A673 (cell line): ENCODE measurements around the gene TMEM207. TPM values are rescaled to one million over a fixed set of nuclear protein-coding genes. Genes with fewer than 3 reads are reported as not detected.
A peak's percentile ranks its signal among the peaks of the same experiment; 100 is the strongest.

Experiments
- Bru-seq: library from RNA; stranded (reverse); fragments of 400-500 nt; gene quantifications from one replicate; lab custom pipeline; 2021; lab: Mats Ljungman, UMichigan
- BruChase-seq, 2 experiments: library from RNA; stranded (reverse); fragments of 400-500 nt; gene quantifications; one replicate each; lab custom pipeline; 2021; lab: Mats Ljungman, UMichigan
- BruUV-seq: library from RNA; stranded (reverse); fragments of 400-500 nt; replicated peaks from 2 replicates; lab custom pipeline; 2021; lab: Mats Ljungman, UMichigan
- CTCF ChIA-PET: fragments of 300-600 bp; sonication (Branson Sonifier 250); formaldehyde crosslinking; loops from one replicate; lab custom pipeline; 2022; ENCODE audit warnings: antibody characterized with exemption; lab: Charles Lee
- POLR2A ChIA-PET: fragments of 300-600 bp; sonication (Branson Sonifier 250); formaldehyde crosslinking; loops from one replicate; lab custom pipeline; 2022; ENCODE audit warnings: antibody characterized with exemption; ENCODE audit not compliant: low non-redundant PET; lab: Charles Lee
- DNase-seq: peaks from one replicate; pipeline ENCODE4 v3.0.0-alpha.2; 2015; ENCODE audit warnings: low spot score
- H3K27ac ChIP-seq: fragments of 200-600 bp; sonication (generic); 2 replicates; pipeline ENCODE4 v1.5.1; 2016; ENCODE audit warnings: mixed run types, low read depth, mild to moderate bottlenecking, mixed read lengths, antibody characterized with exemption, low read length; ENCODE audit not compliant: poor library complexity, severe bottlenecking
- H3K27me3 ChIP-seq: fragments of 200-600 bp; sonication (generic); replicated peaks from 2 replicates; pipeline ENCODE4 v1.6.1; 2017; ENCODE audit warnings: mixed run types, low read depth, mild to moderate bottlenecking, mixed read lengths, antibody characterized with exemption, low read length; ENCODE audit not compliant: insufficient read depth, poor library complexity
- H3K36me3 ChIP-seq: fragments of 200-600 bp; sonication (generic); 2 replicates; pipeline ENCODE4 v1.6.1; 2016; ENCODE audit warnings: mixed run types, mild to moderate bottlenecking, mixed read lengths, antibody characterized with exemption, low read length; ENCODE audit not compliant: insufficient read depth, poor library complexity, severe bottlenecking
- H3K4me1 ChIP-seq: fragments of 200-600 bp; sonication (generic); 2 replicates; pipeline ENCODE4 v1.6.1; 2017; ENCODE audit warnings: mixed run types, mild to moderate bottlenecking, mixed read lengths, antibody characterized with exemption, low read length; ENCODE audit not compliant: insufficient read depth, poor library complexity, severe bottlenecking
- H3K4me3 ChIP-seq: fragments of 200-600 bp; sonication (generic); 2 replicates; pipeline ENCODE4 v1.5.1; 2016; ENCODE audit warnings: low read depth, mixed run types, mild to moderate bottlenecking, mixed read lengths, low read length; ENCODE audit not compliant: poor library complexity, severe bottlenecking
- H3K9me3 ChIP-seq: fragments of 200-600 bp; sonication (generic); 2 replicates; pipeline ENCODE4 v1.6.1; 2016; ENCODE audit warnings: mixed run types, low read depth, mild to moderate bottlenecking, mixed read lengths, antibody characterized with exemption, low read length; ENCODE audit not compliant: poor library complexity, severe bottlenecking
- CTCF ChIP-seq: fragments of 300-800, 200-600 bp; sonication (generic); conservative IDR thresholded peaks from 2 replicates; pipeline ENCODE4 v1.5.1; 2017; ENCODE audit warnings: low read depth, mild to moderate bottlenecking, antibody characterized with exemption, low read length, moderate library complexity, mixed read lengths
- EZH2 ChIP-seq: fragments of 200-600 bp; sonication (generic); IDR thresholded peaks from 2 replicates; pipeline ENCODE4 v1.6.1; 2017; ENCODE audit warnings: borderline replicate concordance, low read depth, mild to moderate bottlenecking, mixed read lengths, antibody characterized with exemption, low read length; ENCODE audit not compliant: poor library complexity, severe bottlenecking
- intact Hi-C: fragments of 100-400 bp; cut with micrococcal nuclease; formaldehyde crosslinking; loops from one replicate; pipeline ENCODE4 v1.10.0; 2022; ENCODE audit not compliant: unreplicated experiment
- long read RNA-seq: library from polyadenylated mRNA; stranded (forward); transcript quantifications from one replicate; pipeline ENCODE4 v2.0.0, GENCODE V29; 2022
- total RNA-seq: library from RNA; stranded (reverse); gene quantifications from 2 replicates; pipeline ENCODE4 v1.2.3, GENCODE V29; 2021

Gene TMEM207
- total RNA-seq (not detected in 2 replicates), Bru-seq, nascent RNA (percentile 10 among the genes with signal in this experiment), BruChase-seq, experiment 1, labeled RNA remaining after a 2-hour chase (percentile 4 among the genes with signal in this experiment), BruChase-seq, experiment 2, labeled RNA remaining after a 6-hour chase (percentile 14 among the genes with signal in this experiment)
- long read RNA-seq, result 0 reads

GRCh38 chr3:190449801-190450200 lies at the start of gene TMEM207:
TMEM207 (minus strand) TSS chr3:190449901; CDS start chr3:190449809, 92 bp downstream.
- Histone ChIP-seq H3K4me1 (peaks cover 14% of the 10 kb centered on the region), H3K9me3 (no peaks in the 10 kb centered on the region), H3K4me3 (no peak within 1 kb of the TSS), H3K36me3 (no peaks in the 10 kb centered on the region), H3K27ac (no peak within 1 kb of the TSS), H3K27me3 (no peaks in the 10 kb centered on the region)
- ChIA-PET POLR2A (no interaction called here), CTCF (no interaction called here)
- no peak for TF ChIP-seq EZH2
- no peak for TF ChIP-seq CTCF
- intact Hi-C loops, result loop anchor here (10.0 kb wide), 1 partner anchor 245 kb away; no protein-coding TSS in a partner anchor
- no peak for DNase-seq
- no TSS peak for BruUV-seq

- Histone ChIP-seq H3K27ac (no peak overlapping the region), H3K36me3 (no peaks in the 10 kb centered on the region), H3K4me1 (peaks cover 49% of the 10 kb centered on the region), H3K9me3 (no peaks in the 10 kb centered on the region), H3K27me3 (no peaks in the 10 kb centered on the region), H3K4me3 (no peak overlapping the region)
- CTCF ChIA-PET, result no interaction called here
- TF ChIP-seq CTCF (no peak), EZH2 (no peak)
- BruUV-seq, result no TSS peak
- intact Hi-C loops, result no loop called here
- POLR2A ChIA-PET, result no interaction called here
- DNase-seq, result no peak
Measured at GRCh38 chr3:190499122-190499521, 49.4 kb upstream of the TMEM207 start.

- Histone ChIP-seq H3K4me1 (peaks cover 49% of the 10 kb centered on the region), H3K27me3 (no peaks in the 10 kb centered on the region), H3K27ac (no peak overlapping the region), H3K9me3 (no peaks in the 10 kb centered on the region), H3K36me3 (no peaks in the 10 kb centered on the region), H3K4me3 (no peak overlapping the region)
- TF ChIP-seq CTCF, result no peak
- CTCF ChIA-PET, result no interaction called here
- BruUV-seq, result no TSS peak
- POLR2A ChIA-PET, result no interaction called here
- no peak for DNase-seq
- intact Hi-C loops, result no loop called here
Measured at GRCh38 chr3:190498293-190498692, 48.6 kb upstream of the TMEM207 start.
